Measurements from ENCODE around the gene TRPV3. TPM values are rescaled to one million over a fixed set of nuclear protein-coding genes. Genes with fewer than 3 reads are reported as not detected.

Gene TRPV3
- total RNA-seq, 1 donor from 2014 or later: 2.1 TPM

DNA sequence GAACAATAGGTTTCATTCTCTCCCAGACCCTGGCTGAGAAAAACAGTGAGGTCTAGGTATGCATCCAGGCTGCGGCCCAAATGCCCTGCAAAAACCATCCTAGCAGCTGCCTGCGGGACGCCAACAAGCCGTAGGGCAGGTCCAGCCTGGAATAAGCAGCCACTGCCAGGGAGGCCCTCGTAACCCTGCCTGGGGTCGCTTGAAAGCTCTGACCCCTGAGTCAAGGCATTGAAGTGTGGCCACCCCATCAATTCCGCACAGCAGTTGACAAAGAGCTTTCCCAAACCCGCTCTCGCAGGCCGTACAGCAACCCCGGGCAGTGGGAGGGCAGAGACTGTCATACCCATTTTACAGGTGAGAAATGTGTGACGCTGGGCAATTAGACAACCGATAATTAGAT is 40.5 kb upstream of the TRPV3 start:
- H3K27me3 Mint-ChIP-seq (ENCODE audit: low read depth): no peaks in the 10 kb centered on the region
- TF ChIP-seq, protein P1, sequence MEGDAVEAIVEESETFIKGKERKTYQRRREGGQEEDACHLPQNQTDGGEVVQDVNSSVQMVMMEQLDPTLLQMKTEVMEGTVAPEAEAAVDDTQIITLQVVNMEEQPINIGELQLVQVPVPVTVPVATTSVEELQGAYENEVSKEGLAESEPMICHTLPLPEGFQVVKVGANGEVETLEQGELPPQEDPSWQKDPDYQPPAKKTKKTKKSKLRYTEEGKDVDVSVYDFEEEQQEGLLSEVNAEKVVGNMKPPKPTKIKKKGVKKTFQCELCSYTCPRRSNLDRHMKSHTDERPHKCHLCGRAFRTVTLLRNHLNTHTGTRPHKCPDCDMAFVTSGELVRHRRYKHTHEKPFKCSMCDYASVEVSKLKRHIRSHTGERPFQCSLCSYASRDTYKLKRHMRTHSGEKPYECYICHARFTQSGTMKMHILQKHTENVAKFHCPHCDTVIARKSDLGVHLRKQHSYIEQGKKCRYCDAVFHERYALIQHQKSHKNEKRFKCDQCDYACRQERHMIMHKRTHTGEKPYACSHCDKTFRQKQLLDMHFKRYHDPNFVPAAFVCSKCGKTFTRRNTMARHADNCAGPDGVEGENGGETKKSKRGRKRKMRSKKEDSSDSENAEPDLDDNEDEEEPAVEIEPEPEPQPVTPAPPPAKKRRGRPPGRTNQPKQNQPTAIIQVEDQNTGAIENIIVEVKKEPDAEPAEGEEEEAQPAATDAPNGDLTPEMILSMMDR (conservative IDR thresholded peaks at IDR 0.05): no peak
- H3K36me3 Mint-ChIP-seq (ENCODE audit: low read depth): peaks cover 5% of the 10 kb centered on the region
- no peak overlapping the region for H3K27ac Mint-ChIP-seq (ENCODE audit: unreplicated experiment)
- DNase-seq (ENCODE audit: low read depth, low spot score): no peak
- no peaks in the 10 kb centered on the region for H3K9me3 Mint-ChIP-seq
- no peak overlapping the region for H3K4me3 Mint-ChIP-seq
- no peaks in the 10 kb centered on the region for H3K4me1 Mint-ChIP-seq

DNA sequence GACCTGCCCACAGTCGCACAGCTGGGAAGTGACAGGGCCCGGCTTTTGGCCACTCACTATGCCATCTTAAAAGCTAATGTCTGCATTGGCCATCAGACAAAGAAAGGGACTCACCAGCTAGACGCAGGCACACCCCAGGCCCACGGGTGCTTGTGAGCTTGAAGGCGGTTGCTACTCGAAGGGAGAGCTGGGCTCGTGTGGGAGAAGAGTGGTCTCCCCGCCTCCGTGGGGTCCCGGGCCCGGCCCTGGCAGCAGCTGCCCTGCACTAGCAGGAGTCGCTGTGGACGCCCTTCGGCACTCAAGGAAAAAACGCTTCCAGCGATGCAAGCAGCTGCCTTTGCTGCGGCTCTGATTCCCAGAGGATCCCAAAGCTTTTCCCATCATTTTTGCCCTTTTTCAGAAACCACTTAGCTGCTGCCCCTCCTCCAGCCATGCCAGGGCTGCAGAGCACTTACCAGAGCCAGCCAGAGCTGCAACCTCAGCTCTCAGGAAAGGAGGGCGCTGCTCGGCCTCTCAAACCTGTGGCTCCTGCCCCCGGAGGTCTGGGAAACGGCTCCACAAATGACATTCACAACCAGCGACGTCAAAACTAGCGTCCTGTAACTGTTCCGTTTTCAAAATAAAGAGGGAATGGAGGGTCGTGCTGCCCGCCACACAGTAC is 39.3 kb upstream of the TRPV3 start:
- TF ChIP-seq, protein P1 (conservative IDR thresholded peaks at IDR 0.05): no peak
- Mint-ChIP-seq H3K4me3 (no peak overlapping the region), H3K36me3 (ENCODE audit: low read depth) (no peaks in the 10 kb centered on the region), H3K4me1 (no peaks in the 10 kb centered on the region), H3K27me3 (ENCODE audit: low read depth) (no peaks in the 10 kb centered on the region), H3K9me3 (no peaks in the 10 kb centered on the region), H3K27ac (ENCODE audit: unreplicated experiment) (no peak overlapping the region)
- no peak for DNase-seq (ENCODE audit: low read depth, low spot score)

DNA sequence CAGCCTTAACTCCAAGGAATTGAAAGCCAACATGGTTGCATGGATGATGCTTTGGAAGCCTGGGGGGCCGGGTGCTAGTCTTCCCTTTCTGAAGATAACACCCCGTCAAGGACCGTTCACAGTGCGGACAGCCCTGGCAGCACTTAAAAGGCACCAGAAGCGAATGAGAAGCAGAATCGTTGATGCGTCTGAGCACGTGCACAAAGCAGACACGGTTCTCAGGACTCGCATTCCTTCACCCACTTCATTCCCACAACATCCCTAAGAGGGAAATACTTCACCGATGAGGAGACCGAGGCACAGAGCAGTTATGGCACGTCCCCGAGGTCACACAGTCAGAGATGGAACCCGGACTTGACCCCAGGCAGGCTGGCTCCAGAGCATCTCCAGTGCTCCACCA is 37.4 kb upstream of the TRPV3 start:
- DNase-seq (ENCODE audit: low read depth, low spot score): no peak
- no peaks in the 10 kb centered on the region for H3K27me3 Mint-ChIP-seq (ENCODE audit: low read depth)
- peak overlapping the region; percentile 90 for H3K27ac Mint-ChIP-seq (ENCODE audit: unreplicated experiment)
- no peaks in the 10 kb centered on the region for H3K4me1 Mint-ChIP-seq
- H3K36me3 Mint-ChIP-seq (ENCODE audit: low read depth): no peaks in the 10 kb centered on the region
- H3K9me3 Mint-ChIP-seq: no peaks in the 10 kb centered on the region
- H3K4me3 Mint-ChIP-seq: no peak overlapping the region
- TF ChIP-seq, protein P1 (conservative IDR thresholded peaks at IDR 0.05): no peak

DNA sequence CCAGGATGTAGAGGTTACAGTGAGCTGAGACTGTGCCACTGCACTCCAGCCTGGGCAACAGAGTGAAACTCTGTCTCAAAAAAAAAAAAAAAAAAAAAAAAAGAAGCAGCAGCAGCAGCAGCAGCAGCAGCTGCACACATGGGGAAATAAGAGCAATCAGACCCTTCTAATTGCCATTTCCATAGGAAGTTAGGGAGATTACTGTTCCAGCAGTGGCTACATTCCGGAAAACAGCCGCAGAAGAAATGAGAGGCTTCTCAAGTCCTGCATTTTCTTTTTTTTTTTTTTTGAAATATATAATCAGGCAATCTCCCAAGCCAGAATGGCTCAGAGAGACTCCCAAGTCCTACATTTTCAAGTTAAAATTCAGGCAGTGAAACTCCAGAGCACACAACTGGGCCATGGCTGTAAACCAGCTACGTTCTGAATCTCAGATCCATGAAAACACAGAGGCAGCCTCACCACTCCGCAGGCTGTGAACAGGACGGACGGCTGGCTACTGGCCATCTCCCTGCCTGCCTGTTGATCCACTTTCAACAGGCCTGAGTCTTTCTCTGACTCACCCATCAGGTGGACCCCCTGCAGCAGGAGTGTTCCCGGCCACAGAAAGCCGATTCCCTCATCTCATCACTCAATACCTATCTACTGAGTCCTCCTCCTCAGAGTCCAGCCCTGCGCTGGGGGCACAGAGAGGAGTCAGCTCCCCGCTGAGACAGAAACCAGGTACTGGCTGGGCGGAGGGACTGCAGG is 36.6 kb upstream of the TRPV3 start:
- TF ChIP-seq, protein P1 (conservative IDR thresholded peaks at IDR 0.05): no peak
- Mint-ChIP-seq H3K27me3 (ENCODE audit: low read depth) (no peaks in the 10 kb centered on the region), H3K27ac (ENCODE audit: unreplicated experiment) (no peak overlapping the region), H3K36me3 (ENCODE audit: low read depth) (no peaks in the 10 kb centered on the region), H3K4me1 (no peaks in the 10 kb centered on the region), H3K9me3 (no peaks in the 10 kb centered on the region), H3K4me3 (no peak overlapping the region)
- no peak for DNase-seq (ENCODE audit: low read depth, low spot score)

DNA sequence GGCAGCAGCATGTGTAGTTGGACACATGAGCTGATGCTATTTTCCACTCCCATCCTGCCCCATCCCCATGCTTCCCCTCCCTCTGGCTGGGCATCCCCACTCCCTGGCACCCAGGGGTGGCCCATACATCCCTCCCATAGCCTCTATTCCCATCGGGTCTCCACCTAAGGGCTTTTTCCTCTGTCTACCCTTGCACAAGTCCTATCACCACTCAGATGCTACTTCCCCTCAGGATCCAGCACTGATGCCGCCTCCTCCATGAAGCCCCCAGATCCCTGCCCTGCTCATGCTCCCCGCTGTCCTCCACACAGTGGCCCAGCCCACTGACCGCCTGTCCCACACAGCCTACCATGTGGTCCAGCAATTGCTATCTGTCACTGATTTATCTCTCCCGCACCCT is 35.8 kb upstream of the TRPV3 start:
- Mint-ChIP-seq H3K27ac (ENCODE audit: unreplicated experiment) (peak overlapping the region; percentile 62), H3K27me3 (ENCODE audit: low read depth) (no peaks in the 10 kb centered on the region), H3K4me1 (no peaks in the 10 kb centered on the region), H3K4me3 (no peak overlapping the region), H3K36me3 (ENCODE audit: low read depth) (no peaks in the 10 kb centered on the region), H3K9me3 (no peaks in the 10 kb centered on the region)
- TF ChIP-seq, protein P1 (conservative IDR thresholded peaks at IDR 0.05): no peak
- no peak for DNase-seq (ENCODE audit: low read depth, low spot score)
